Endothelial cell (in vitro differentiated cells): ENCODE results near the gene CAVIN1. TPM values are rescaled to one million over a fixed set of nuclear protein-coding genes. Genes with fewer than 3 reads are reported as not detected.

Source experiments
- DNase-seq: peaks from one replicate; pipeline ENCODE4 v3.0.0; 2021; ENCODE audit warnings: low spot score
- H3K27ac Mint-ChIP-seq: one replicate; pipeline ENCODE4 v1.8.0; 2021; ENCODE audit warnings: mixed read lengths, inconsistent platforms; ENCODE audit not compliant: unreplicated experiment
- H3K27me3 Mint-ChIP-seq: one replicate; pipeline ENCODE4 v1.8.0; 2021; ENCODE audit warnings: mild to moderate bottlenecking, moderate library complexity, mixed read lengths, inconsistent platforms; ENCODE audit not compliant: unreplicated experiment
- H3K36me3 Mint-ChIP-seq: one replicate; pipeline ENCODE4 v1.8.0; 2021; ENCODE audit warnings: mild to moderate bottlenecking, low read depth, mixed read lengths, inconsistent platforms; ENCODE audit not compliant: unreplicated experiment
- H3K4me1 Mint-ChIP-seq: one replicate; pipeline ENCODE4 v1.8.0; 2021; ENCODE audit warnings: mild to moderate bottlenecking, mixed read lengths, inconsistent platforms; ENCODE audit not compliant: unreplicated experiment
- H3K4me3 Mint-ChIP-seq: one replicate; pipeline ENCODE4 v1.8.0; 2021; ENCODE audit warnings: mild to moderate bottlenecking, mixed read lengths, inconsistent platforms; ENCODE audit not compliant: unreplicated experiment
- H3K9me3 Mint-ChIP-seq: one replicate; pipeline ENCODE4 v1.8.0; 2021; ENCODE audit warnings: mixed read lengths, inconsistent platforms; ENCODE audit not compliant: unreplicated experiment
- CTCF ChIP-seq: fragments of 200-600 bp; sonication (generic); IDR thresholded peaks from one replicate; pipeline ENCODE4 v1.5.0; 2021; ENCODE audit warnings: antibody characterized with exemption; ENCODE audit not compliant: unreplicated experiment
- total RNA-seq: library from RNA; stranded (reverse); fragmentation: NEBNext Ultra II Directional; extraction: Animal tissue kit (Norgen Biotek cat#: 25700); gene quantifications from one replicate; pipeline ENCODE4 v1.2.1, GENCODE V29; 2021; ENCODE audit not compliant: unreplicated experiment

Gene CAVIN1
- total RNA-seq, 1 donor from 2014 or later: 334 TPM

- no peak for TF ChIP-seq CTCF
- peaks cover 24% of the 10 kb centered on the region for H3K36me3 Mint-ChIP-seq
- H3K4me1 Mint-ChIP-seq: peaks cover 66% of the 10 kb centered on the region
- no peaks in the 10 kb centered on the region for H3K9me3 Mint-ChIP-seq
- H3K4me3 Mint-ChIP-seq: peak overlapping the region; percentile 79
- DNase-seq: peak; percentile 71
- H3K27ac Mint-ChIP-seq: peak overlapping the region; percentile 96
- H3K27me3 Mint-ChIP-seq: peaks cover 10% of the 10 kb centered on the region
These were observed 15.7 kb downstream of the CAVIN1 start for GRCh38 chr17:42407289-42407836.

- Mint-ChIP-seq H3K27ac (peak overlapping the region; percentile 96), H3K36me3 (peaks cover 27% of the 10 kb centered on the region), H3K4me1 (peaks cover 67% of the 10 kb centered on the region), H3K4me3 (peak overlapping the region; percentile 79), H3K27me3 (peaks cover 8% of the 10 kb centered on the region), H3K9me3 (no peaks in the 10 kb centered on the region)
- TF ChIP-seq CTCF: no peak
- no peak for DNase-seq
These were observed 16.3 kb downstream of the CAVIN1 start for GRCh38 chr17:42406615-42407288.

GRCh38 chr17:42405963-42406495 lies 17.0 kb downstream of the CAVIN1 start:
- Mint-ChIP-seq H3K27ac (peak overlapping the region; percentile 57), H3K4me3 (peak overlapping the region; percentile 62), H3K36me3 (peaks cover 27% of the 10 kb centered on the region), H3K4me1 (peaks cover 67% of the 10 kb centered on the region), H3K9me3 (no peaks in the 10 kb centered on the region), H3K27me3 (peaks cover 8% of the 10 kb centered on the region)
- TF ChIP-seq CTCF: peak; percentile 82
- peak; percentile 91 for DNase-seq

GRCh38 chr17:42405076-42405475 lies 18.0 kb downstream of the CAVIN1 start:
- peaks cover 24% of the 10 kb centered on the region for H3K36me3 Mint-ChIP-seq
- H3K4me1 Mint-ChIP-seq: peaks cover 67% of the 10 kb centered on the region
- no peak overlapping the region for H3K4me3 Mint-ChIP-seq
- DNase-seq: no peak
- peaks cover 8% of the 10 kb centered on the region for H3K27me3 Mint-ChIP-seq
- no peak for TF ChIP-seq CTCF
- H3K27ac Mint-ChIP-seq: no peak overlapping the region
- no peaks in the 10 kb centered on the region for H3K9me3 Mint-ChIP-seq
